ENCODE measurements around the gene USP15. TPM values are rescaled to one million over a fixed set of nuclear protein-coding genes. Genes with fewer than 3 reads are reported as not detected.

Gene USP15
- total RNA-seq, 1 experiment from 2014 or later = 35.3 TPM

DNA sequence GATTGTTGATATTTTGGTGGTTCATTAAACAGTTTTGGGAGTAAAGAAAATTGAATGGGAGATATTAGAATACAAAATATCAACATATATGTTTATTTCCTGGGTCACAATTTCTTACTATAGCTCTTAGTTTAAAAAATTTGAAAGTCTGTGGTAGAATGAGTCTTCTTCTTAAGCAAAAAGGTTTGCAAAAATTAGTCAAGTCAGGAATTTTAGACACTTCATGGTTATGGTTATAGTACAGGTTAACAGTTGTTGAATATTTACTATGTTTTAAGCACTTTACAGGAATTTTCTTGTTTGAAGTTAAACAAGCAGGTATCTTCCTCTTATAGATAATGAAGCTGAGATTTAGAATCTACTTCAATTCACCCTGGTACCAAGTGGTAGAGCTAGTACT is 56.8 kb downstream of the USP15 start:
- H3K23ac ChIP-seq (ENCODE audit: insufficient read length, low read depth, low read length) = no peak overlapping the region
- no peaks in the 10 kb centered on the region for H4K20me1 ChIP-seq (ENCODE audit: control insufficient read depth, insufficient read depth, insufficient read length)
- TF ChIP-seq, protein P1, sequence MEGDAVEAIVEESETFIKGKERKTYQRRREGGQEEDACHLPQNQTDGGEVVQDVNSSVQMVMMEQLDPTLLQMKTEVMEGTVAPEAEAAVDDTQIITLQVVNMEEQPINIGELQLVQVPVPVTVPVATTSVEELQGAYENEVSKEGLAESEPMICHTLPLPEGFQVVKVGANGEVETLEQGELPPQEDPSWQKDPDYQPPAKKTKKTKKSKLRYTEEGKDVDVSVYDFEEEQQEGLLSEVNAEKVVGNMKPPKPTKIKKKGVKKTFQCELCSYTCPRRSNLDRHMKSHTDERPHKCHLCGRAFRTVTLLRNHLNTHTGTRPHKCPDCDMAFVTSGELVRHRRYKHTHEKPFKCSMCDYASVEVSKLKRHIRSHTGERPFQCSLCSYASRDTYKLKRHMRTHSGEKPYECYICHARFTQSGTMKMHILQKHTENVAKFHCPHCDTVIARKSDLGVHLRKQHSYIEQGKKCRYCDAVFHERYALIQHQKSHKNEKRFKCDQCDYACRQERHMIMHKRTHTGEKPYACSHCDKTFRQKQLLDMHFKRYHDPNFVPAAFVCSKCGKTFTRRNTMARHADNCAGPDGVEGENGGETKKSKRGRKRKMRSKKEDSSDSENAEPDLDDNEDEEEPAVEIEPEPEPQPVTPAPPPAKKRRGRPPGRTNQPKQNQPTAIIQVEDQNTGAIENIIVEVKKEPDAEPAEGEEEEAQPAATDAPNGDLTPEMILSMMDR (conservative IDR thresholded peaks at IDR 0.05) = no peak
- H3K27me3 ChIP-seq (ENCODE audit: insufficient read depth, low read length) = no peaks in the 10 kb centered on the region
- Mint-ChIP-seq H3K36me3 (ENCODE audit: insufficient read depth in 1 of 3, low read depth in 3 of 3) (peaks cover 0 to 5% (median 3%) of the 10 kb centered on the region in 3 experiments; a peak in 4 of 7 replicates), H3K4me3 (no peak overlapping the region), H3K27ac (no peak overlapping the region), H3K4me1 (no peaks in the 10 kb centered on the region), H3K27me3 (ENCODE audit: low read depth) (no peaks in the 10 kb centered on the region), H3K9me3 (no peaks in the 10 kb centered on the region)
- H3K23me2 ChIP-seq (ENCODE audit: insufficient read length, low read depth, low read length, poor library complexity, severe bottlenecking) = no peaks in the 10 kb centered on the region
- H3K79me1 ChIP-seq (ENCODE audit: insufficient read depth, low read depth, low read length, poor library complexity, severe bottlenecking) = no peaks in the 10 kb centered on the region
- no peak for DNase-seq
- H2BK20ac ChIP-seq (ENCODE audit: low read depth, low read length, poor library complexity, severe bottlenecking) = no peak overlapping the region
- no peak overlapping the region for H2BK12ac ChIP-seq (ENCODE audit: insufficient read length, low read depth, low read length)
- H3K79me2 ChIP-seq (ENCODE audit: insufficient read depth, low read length) = no peaks in the 10 kb centered on the region
- no peak overlapping the region for H3K9ac ChIP-seq (ENCODE audit: extremely low read depth, insufficient read length, low read length)
- no peak overlapping the region for H3K4me2 ChIP-seq (ENCODE audit: insufficient read depth, insufficient read length, low read length)
- no peak overlapping the region for H3K18ac ChIP-seq (ENCODE audit: insufficient read length, low read depth, low read length)
- no peak overlapping the region for H4K5ac ChIP-seq (ENCODE audit: insufficient read length, low read depth, low read length)
- no peaks in the 10 kb centered on the region for H3K4me1 ChIP-seq (ENCODE audit: insufficient read depth, low read length)
- H3K14ac ChIP-seq (ENCODE audit: insufficient read depth, low read length) = no peak overlapping the region
- no peak overlapping the region for H2BK5ac ChIP-seq (ENCODE audit: insufficient read length, low read length)
- H2AK5ac ChIP-seq (ENCODE audit: insufficient read length, low read length) = no peak overlapping the region
- no peak overlapping the region for H4K8ac ChIP-seq (replicated peaks; ENCODE audit: insufficient read length, low read depth, low read length)
- no peak overlapping the region for H3K4ac ChIP-seq (ENCODE audit: low read depth, low read length)
- no peak overlapping the region for H3K27ac ChIP-seq (ENCODE audit: insufficient read length, low read depth, low read length)
- H2AFZ ChIP-seq (ENCODE audit: low read length) = no peak overlapping the region
- H2BK15ac ChIP-seq (ENCODE audit: low read depth, low read length) = no peak overlapping the region
- H3K9me3 ChIP-seq (ENCODE audit: control insufficient read depth, low read depth, low read length) = no peaks in the 10 kb centered on the region
- no peak overlapping the region for H3K56ac ChIP-seq (ENCODE audit: insufficient read length, low read depth, low read length)
- H2BK120ac ChIP-seq (ENCODE audit: low read depth, low read length, poor library complexity, severe bottlenecking) = no peak overlapping the region
- H4K91ac ChIP-seq (ENCODE audit: insufficient read length, low read depth, low read length) = no peak overlapping the region
- H3T11ph ChIP-seq (ENCODE audit: low read length) = no peak overlapping the region
